ENCODE measurements around the gene DLX5.

- TF ChIP-seq FOXP2 (optimal IDR thresholded peaks at IDR 0.05; ENCODE audit: control extremely low read depth, extremely low read length, insufficient read depth) (no peak), POLR2AphosphoS5 (IDR thresholded peaks at IDR 0.05; ENCODE audit: borderline replicate concordance, low read depth, low read length) (no peak)
Observed at GRCh38 chr7:97064020-97064419, 39.4 kb upstream of the DLX5 start.

All from SK-N-MC (cell line).